DLD1 (cell line): Measurements from ENCODE around the gene ADCY10.
"Not testable (repeated sequence)": the region's sequence is repeated elsewhere in the genome, so short reads cannot be mapped to it uniquely, and the experiment has no call there.

Experiments used
- in situ Hi-C: cut with HindIII; loops from 2 replicates; pipeline ENCODE4 v1.10.0; 2017; ENCODE audit warnings: low sequenced_read_pairs

Gene ADCY10

GRCh38 chr1:167860231-167860923, 53.6 kb downstream of the ADCY10 start:
- in situ Hi-C loops, result no loop called here

DNA sequence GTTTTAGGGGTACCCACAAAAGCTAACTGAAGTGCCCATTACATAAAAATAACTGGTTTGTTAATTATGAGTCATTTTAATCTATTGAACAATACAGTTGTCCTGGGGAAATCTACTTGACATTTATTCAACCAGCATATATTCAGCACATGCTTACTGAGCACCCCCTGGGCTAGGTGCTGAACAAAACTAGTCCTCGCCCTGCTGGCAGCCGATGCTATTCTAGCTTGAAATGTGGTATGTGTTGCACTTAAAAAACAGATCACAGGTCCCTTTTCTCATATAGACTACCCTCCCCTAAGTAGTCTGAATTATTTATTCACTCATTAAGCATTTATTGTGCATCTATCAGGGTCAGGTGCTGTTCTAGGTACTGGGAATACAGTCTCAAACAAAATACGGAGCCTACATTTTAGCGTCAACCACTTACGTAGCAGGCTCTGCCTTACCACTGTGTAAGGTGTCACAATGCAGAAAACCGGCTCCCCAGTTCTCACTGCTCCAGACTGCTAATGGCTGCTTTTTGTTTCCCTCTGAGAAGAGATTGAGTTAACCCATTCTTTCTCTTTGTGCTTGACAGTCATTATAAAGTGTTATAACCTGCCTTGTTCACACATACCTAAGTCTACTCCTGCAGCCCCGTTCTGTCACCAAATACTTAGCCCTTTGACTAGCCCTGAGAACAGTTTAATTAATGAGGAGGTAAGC, 57.1 kb downstream of the ADCY10 start:
- in situ Hi-C loops, result no loop called here

DNA sequence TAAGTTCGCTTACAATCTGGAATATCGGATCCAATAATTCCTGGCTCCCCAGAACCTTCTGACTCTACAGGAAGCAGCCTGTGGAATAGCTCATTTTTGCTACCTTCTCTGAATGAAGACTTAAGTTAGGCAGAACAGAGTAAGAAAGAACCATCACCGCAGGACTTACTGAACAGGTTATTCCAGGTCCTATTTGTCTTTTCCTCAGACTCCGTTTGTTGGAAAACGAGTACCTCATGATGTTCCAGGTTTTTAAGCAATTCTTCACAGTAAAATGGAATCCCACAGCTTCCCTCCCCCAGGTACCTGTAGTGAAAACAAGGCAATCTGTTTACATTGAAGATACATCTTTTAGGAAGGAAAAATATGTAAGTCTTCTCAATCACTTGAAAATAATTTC, 59.8 kb downstream of the ADCY10 start:
- in situ Hi-C loops, result no loop called here

GRCh38 chr1:167849666-167850065, 64.3 kb downstream of the ADCY10 start:
- in situ Hi-C loops, result no loop called here

DNA sequence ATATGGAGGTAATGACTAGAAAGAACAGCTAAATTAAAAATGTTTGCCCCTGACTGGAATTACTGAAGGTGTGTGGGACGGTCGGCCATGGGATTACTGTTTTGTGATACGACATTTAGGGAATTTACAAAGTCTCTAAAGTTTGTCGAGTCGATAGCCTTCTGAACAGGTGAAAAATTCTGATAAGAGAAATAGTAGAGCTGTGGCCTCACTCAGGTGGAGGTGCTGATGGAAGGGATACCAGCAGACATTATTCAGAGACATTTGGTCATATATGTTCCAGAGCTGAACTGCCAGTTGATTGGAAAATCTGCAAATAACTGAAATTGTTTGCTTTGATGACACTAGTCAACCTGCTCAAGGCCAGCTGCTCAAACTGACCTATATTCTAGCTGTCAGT, 71.1 kb downstream of the ADCY10 start:
- in situ Hi-C loops, result no loop called here

DNA sequence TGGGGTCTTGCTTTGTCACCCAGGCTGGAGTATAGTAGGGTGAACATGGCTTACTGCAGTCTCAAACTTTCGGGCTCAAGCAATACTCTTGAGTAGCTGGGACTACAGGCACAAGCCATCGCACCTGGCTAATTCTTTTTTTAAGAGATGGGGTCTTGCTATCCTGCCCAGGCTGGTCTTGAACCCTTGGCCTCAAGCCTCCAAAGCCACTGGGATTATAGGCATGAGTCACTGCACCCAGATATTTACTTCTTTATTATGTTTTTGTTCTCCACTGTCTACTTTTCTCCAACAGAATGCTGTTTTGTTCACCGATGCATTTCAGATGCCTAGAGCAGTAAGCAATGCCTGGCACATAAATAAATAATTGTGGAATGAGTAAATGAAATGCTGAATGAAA, 72.4 kb downstream of the ADCY10 start:
- in situ Hi-C loops, result no loop called here

DNA sequence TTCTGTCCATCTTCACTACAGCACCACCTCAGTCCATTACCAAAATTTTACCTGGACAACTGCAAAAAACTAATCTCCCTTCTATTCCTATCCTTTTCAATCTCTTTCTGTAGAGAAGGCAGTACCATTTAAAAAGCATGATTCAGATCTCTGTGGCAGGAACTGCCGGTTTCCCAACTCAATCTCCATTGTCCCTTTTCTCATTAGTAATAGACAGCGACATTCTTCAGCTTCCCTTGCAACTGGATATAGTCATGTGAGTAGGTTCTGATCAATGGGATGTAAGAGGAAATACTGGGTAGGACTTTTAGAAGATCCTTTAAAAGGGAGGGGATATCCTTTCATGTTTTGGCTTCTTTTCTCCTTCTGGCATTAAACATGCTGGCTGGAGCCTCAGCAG, 74.9 kb downstream of the ADCY10 start:
- in situ Hi-C loops, result no loop called here

- in situ Hi-C loops, result no loop called here
These were observed 76.6 kb downstream of the ADCY10 start for GRCh38 chr1:167837326-167837725.

- in situ Hi-C loops, result no loop called here
These were observed 77.7 kb downstream of the ADCY10 start for GRCh38 chr1:167836197-167836596.

GRCh38 chr1:167833904-167834303, 80.0 kb downstream of the ADCY10 start:
- in situ Hi-C loops, result no loop called here

DNA sequence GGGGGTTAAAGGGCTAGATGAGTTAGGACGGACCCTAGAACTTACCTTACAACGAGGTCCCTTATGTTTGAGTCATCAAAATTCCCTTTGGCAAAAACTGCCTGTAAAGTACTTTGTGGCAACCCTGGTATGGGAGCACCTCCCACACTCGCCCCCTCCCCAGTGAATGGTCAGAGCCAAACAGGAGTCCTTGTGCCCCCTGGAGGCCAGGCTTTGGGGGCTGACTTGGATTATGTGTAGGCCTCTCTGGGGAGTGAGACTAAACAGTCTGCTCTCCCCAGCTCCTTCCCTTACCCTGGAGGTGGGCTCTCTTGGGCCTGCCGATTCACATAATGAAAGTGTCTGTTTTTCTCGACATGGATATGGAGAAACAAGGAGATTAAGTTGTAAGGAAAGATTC, 81.2 kb downstream of the ADCY10 start:
- in situ Hi-C loops, result no loop called here

DNA sequence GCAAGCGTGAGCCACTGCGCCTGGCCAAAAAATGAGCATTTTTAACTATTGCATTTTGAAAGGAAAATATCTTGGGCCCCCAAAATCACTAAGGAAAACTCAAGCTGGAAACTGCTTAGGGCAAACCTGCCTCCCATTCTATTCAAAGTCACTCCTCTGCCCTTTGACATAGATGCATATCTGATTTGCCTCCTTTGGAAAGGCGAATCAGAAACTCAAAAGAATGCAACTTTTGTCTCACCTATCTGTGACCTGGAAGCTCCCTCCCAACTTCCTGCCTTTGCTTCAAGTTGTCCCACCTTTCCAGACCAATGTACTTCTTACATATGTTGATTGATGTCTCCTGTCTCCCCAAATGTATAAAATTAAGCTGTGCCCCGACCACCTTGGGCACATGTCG, 83.3 kb downstream of the ADCY10 start:
- in situ Hi-C loops, result not testable (repeated sequence)

GRCh38 chr1:167829868-167830267, 84.1 kb downstream of the ADCY10 start:
- in situ Hi-C loops, result no loop called here

- in situ Hi-C loops, result no loop called here
These were observed 87.8 kb downstream of the ADCY10 start for GRCh38 chr1:167826127-167826526.

DNA sequence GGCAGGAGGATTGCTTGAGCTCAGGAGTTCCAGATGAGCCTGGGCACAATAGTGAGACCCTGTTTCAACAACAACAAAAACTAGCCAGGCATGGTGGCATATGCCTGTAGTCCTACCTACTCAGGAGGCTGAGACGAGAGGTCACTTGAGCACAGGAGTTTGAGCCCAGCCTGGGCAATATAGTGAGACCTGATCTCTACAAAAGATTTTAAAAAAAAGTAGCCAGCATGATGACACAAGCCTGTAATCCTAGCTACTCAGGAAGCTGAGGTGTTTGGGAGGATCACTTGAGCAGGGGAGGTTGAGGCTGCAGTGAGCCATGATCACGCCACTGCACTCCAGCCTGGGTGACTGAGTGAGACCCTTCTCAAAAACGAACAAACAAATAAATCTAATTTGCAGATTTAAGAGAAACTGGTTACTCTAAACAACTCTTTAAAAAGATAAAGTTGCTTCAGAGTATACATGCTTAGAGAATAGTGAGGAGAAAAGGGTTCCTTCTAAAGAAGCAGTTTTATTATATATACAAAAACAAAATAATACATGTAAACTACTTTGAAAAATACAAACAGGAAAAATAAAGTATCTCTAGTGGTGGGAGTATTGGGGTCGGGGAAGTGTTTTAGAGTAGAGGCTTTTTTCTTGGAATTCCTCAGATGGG, 88.4 kb downstream of the ADCY10 start:
- in situ Hi-C loops, result no loop called here

- in situ Hi-C loops, result no loop called here
These were observed 89.7 kb downstream of the ADCY10 start for GRCh38 chr1:167824163-167824794.

GRCh38 chr1:167821969-167822685, 91.8 kb downstream of the ADCY10 start:
- in situ Hi-C loops, result no loop called here

DNA sequence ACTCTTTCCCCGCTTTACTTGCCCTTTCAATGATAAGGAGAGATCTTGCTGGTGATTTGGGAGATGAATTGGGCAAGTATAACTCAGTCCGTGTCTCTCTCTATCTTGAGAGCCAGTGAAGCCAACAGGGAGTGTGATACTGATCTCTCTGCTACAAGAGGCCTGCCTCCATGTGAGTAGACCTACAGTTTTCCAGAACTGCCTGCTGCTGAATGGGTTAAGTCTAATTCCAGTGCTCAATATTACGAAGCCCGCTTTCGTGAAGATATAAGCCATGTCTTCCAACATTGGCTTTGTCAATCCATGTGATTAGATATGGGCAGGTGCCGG, 92.6 kb downstream of the ADCY10 start:
- in situ Hi-C loops, result no loop called here

GRCh38 chr1:167820684-167821355, 93.1 kb downstream of the ADCY10 start:
- in situ Hi-C loops, result no loop called here

DNA sequence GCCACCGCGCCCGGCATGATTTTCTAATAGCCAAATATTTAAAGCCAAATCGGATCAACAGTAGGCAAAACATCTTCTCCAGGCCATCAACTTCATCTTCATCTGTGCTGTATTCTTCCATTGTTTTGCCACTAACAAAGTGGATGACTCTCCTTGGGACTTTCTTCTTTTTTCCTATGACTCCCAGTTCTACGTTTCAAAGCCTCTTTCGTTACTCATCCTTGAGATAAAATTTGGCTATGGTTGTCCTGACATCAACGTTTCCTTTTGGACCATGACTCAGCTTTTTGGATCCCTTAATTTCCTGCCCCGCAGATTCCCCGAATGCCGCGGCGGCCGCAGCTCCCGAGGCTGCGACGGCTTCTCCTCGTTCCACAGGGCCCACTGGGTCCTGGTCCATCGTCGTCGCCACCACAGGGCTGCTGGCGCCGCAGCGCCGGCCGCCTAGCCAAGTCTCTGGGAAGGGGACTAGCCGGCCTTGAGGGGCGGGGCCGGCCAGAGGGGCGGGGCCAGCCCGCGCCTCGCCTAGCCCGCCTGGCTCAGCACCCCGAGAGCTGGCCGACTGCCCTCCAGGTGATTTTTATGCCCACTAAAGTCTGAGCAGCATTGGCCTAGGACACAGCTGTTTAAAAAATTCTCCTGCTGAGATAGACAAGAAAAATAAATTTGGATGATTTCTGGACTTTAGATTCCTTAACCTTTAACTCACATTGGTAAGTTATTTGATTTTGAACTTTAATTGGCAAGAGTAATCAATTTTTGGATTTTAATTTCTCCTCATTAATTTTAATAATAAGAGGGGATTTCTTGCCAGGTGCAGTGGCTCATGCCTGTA, 93.9 kb downstream of the ADCY10 start:
- in situ Hi-C loops, result no loop called here
